GM12892 (cell line): ENCODE data around the gene ZFR2.

Experiments
- DNase-seq: peaks from one replicate; pipeline ENCODE4 v3.0.0; 2011; ENCODE audit not compliant: insufficient read length
- FAIRE-seq: peaks from 2 replicates; lab custom pipeline; 2011; peaks lifted over from hg19 to GRCh38; lab: Jason Lieb, UNC
- POLR2A ChIP-seq: IDR thresholded peaks from 2 replicates; pipeline ENCODE4 v1.6.1; 2011; ENCODE audit warnings: low read depth, low read length, control low read depth
- POLR2AphosphoS5 ChIP-seq: IDR thresholded peaks from 2 replicates; pipeline ENCODE4 v1.6.1; 2011; ENCODE audit warnings: low read depth, low read length, control low read depth
- TAF1 ChIP-seq: IDR thresholded peaks from 2 replicates; pipeline ENCODE4 v1.6.1; 2011; ENCODE audit warnings: low read depth, mild to moderate bottlenecking, control low read depth, low read length, borderline replicate concordance

Gene ZFR2

GRCh38 chr19:3790209-3790734 is 78.6 kb downstream of the ZFR2 start:
- TF ChIP-seq POLR2AphosphoS5 = no peak
- TF ChIP-seq POLR2A = no peak
- no peak for TF ChIP-seq TAF1
- FAIRE-seq = no peak
- no peak for DNase-seq

DNA sequence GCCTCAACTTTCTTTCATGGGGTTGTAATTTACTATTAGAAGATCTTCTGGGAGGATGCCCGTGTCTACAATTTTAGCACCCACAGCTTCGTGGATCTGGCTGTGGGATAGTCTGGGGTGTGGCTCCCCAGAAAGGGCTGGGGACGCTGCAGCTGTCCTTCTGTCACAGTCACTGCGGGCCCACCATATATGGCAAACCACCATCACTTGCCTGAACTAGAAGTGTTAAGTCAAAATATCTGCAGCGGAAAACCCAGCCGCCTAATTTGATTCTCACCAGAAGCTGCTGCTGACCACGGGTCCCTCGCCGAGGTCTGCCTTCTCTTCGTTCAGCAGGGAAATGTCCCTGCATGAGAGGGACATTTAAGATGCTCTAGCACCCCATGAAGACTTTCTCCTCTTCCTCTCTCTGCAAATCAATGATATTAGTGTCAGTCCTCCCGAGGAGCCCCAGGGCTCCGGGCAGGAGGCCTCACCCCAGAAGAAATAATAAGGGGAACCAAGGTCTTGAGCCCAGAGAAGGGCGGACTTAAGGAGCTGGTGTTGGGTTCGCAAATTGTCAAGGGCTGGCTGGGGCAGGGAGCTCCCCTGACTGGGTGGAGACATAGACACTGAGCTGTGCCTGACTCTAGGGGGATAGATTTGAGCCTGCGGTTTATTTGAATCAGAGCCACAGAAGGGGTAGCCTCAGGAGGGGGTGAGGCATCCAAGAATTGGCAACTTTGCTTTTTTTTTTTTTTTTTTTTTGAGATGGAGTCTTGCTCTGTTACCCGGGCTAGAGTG is 79.7 kb downstream of the ZFR2 start:
- DNase-seq = no peak
- FAIRE-seq = no peak
- TF ChIP-seq POLR2A = no peak
- TF ChIP-seq TAF1 = no peak
- no peak for TF ChIP-seq POLR2AphosphoS5

DNA sequence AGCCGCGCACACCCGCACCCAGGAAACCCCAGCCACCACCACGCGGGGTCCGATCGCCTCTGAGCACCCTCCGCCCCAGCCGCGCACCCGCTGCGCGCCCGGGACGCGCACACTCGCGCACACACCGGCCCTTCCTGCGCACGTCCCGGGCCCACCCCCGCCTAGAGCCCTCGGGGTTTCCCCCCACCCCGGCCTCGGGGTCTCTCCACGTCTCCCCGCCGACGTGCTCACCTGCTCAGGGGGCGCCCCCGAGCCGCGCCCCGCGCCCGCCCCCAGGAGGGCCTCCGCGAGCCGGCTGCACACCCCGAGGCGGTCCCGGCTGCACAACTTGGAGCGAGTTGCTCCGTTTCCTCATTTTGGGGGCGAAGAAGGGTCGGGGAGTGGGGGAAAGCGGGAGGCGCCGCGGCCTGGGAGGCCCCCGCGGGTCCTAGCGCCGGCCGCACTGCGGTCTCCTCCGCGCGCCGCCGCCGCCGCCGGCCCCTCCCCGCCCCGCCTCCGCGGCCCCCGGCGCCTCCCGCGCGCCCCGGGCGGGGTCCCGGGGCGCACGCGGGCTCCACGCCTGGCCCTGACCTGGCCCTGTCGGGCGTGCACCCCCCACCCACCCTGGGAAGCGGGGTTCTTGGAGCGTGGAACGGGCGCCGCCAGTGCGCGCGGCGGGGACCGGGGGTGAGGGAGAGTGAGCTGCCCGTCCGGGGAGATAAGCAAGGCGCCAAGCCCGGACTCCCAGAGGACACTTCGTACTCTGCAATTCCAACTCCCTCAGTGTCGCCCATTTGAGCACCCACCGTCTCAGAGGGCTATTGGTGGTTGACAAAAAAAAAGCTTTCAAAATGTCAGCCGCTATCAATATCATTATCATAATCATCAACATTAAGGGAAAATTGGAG is 82.7 kb downstream of the ZFR2 start, which contains the start of gene MATK:
TSS of gene MATK (minus strand) at position 444 of the 887 bp plus-strand sequence. CDS start 1,246 bp downstream, outside the sequence.
- no peak for DNase-seq
- TF ChIP-seq POLR2A (no peak), TAF1 (no peak), POLR2AphosphoS5 (no peak)
- no peak for FAIRE-seq

DNA sequence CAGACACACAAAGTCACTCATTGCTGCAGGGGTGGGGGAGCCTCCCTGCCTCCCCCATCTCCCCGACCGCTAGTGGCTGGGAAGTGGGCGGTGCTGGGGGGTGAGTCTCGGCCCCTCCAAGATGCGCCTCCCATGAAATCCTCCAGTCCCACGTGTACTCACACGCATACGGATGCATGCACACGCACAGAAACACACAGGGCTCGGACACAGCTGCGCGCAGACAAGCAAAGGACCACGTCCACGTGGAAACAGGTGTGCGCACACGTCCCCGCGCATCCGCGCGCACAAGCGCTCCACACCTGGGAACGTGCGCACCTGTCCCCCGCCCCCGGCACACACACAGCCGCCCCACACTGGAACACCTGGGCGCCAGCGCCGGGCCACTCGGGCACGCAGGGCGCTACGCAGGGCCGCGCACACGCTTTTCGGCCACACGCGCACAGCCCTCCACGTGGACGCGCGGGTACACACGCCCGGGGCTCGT is 83.3 kb downstream of the ZFR2 start:
- FAIRE-seq = no peak
- DNase-seq = no peak
- TF ChIP-seq TAF1 = no peak
- no peak for TF ChIP-seq POLR2AphosphoS5
- TF ChIP-seq POLR2A = no peak

- TF ChIP-seq POLR2AphosphoS5 (no peak), TAF1 (no peak), POLR2A (no peak)
- DNase-seq (no peak), FAIRE-seq (no peak)
Measured at GRCh38 chr19:3784607-3785450, 84.0 kb downstream of the ZFR2 start.

- FAIRE-seq (no peak), DNase-seq (no peak)
- TF ChIP-seq POLR2A = no peak
- TF ChIP-seq POLR2AphosphoS5 = no peak
- no peak for TF ChIP-seq TAF1
Measured at GRCh38 chr19:3783660-3784584, 84.9 kb downstream of the ZFR2 start.

DNA sequence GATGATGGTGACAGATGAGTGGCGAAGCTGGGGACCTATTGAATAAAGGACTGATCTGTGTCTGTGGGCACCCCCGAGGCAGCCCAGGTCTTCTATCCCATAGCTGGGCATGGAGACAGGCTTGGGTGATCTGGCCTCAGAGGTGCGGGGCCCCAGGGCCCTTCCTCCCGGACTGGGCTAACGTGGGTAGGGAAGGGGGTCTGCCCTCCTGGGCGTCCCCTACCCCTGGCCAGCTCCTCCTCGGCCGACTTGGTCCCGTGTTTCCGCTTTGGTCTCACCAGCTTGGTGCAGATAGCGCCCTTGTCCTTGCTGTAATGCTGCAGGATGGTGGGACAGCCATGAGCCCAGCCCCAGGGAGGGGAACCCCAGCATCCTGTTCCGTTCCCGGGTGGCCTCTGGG is 85.9 kb downstream of the ZFR2 start:
- FAIRE-seq (no peak), DNase-seq (no peak)
- TF ChIP-seq POLR2AphosphoS5 (no peak), TAF1 (no peak), POLR2A (no peak)

DNA sequence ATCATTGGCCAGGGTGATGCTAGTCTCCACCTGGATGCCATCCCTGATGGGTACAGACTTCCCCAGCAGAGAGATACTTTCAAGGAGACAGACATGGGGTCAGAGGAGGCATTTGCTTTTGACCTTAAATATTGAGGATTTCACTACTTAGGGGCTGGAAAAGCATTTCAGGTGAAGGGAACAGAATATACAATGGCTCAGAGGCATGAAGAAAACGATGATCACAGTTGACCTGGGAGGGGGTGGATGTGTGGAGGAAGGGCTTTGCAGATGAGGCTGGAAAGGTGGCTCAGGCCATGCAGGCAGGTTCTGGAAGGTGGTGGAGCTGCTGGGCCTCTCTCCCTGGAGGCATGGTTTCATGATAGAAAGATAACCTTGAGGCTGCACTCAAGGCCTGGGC is 86.5 kb downstream of the ZFR2 start:
- FAIRE-seq (no peak), DNase-seq (no peak)
- TF ChIP-seq TAF1 (no peak), POLR2A (no peak), POLR2AphosphoS5 (no peak)

- no peak for DNase-seq
- no peak for FAIRE-seq
- TF ChIP-seq POLR2A (no peak), TAF1 (no peak), POLR2AphosphoS5 (no peak)
Measured at GRCh38 chr19:3781603-3782002, 87.2 kb downstream of the ZFR2 start.
